ENCODE results near the gene SLC5A10.

Gene SLC5A10

GRCh38 chr17:18917506-18918032 is 34.4 kb upstream of the SLC5A10 start:
- Histone ChIP-seq H3K36me3 (replicated peaks; ENCODE audit: insufficient read depth, low read length) (no peaks in the 10 kb centered on the region), H3K9me3 (replicated peaks; ENCODE audit: insufficient read depth, low read length) (no peaks in the 10 kb centered on the region), H3K9ac (ENCODE audit: low read length) (no peak overlapping the region), H4K20me1 (ENCODE audit: insufficient read depth, low read length) (no peaks in the 10 kb centered on the region), H3K4me3 (ENCODE audit: low read length) (no peak overlapping the region), H3K27me3 (replicated peaks; ENCODE audit: insufficient read depth, low read length) (no peaks in the 10 kb centered on the region), H3K4me2 (ENCODE audit: low read depth, low read length) (no peak overlapping the region), H3K79me2 (ENCODE audit: low read length) (no peaks in the 10 kb centered on the region), H3K9me2 (replicated peaks; ENCODE audit: insufficient read depth, low read length) (no peaks in the 10 kb centered on the region), H2AFZ (ENCODE audit: low read length) (no peak overlapping the region), H3K4me1 (ENCODE audit: low read length) (peaks cover 15% of the 10 kb centered on the region), H3K27ac (ENCODE audit: low read length) (no peak overlapping the region), H3F3A (ENCODE audit: insufficient read depth, low read length) (peaks cover 8% of the 10 kb centered on the region; the same call in 1 of the 2 replicates)
- TF ChIP-seq EZH2 (optimal IDR thresholded peaks at IDR 0.05; ENCODE audit: low read depth, low read length) (no peak), CTCF (IDR thresholded peaks at IDR 0.05; ENCODE audit: low read length) (no peak), EZH2phosphoT487 (IDR thresholded peaks at IDR 0.05; ENCODE audit: low read length) (no peak)
- DNase-seq = no peak

GRCh38 chr17:18919963-18920362 is 32.0 kb upstream of the SLC5A10 start:
- no peak overlapping the region for H2AFZ ChIP-seq (ENCODE audit: low read length)
- no peak overlapping the region for H3K4me3 ChIP-seq (ENCODE audit: low read length)
- DNase-seq = no peak
- no peaks in the 10 kb centered on the region for H3K9me2 ChIP-seq (replicated peaks; ENCODE audit: insufficient read depth, low read length)
- H3K9ac ChIP-seq (ENCODE audit: low read length) = no peak overlapping the region
- no peak overlapping the region for H3K27ac ChIP-seq (ENCODE audit: low read length)
- no peaks in the 10 kb centered on the region for H3K79me2 ChIP-seq (ENCODE audit: low read length)
- TF ChIP-seq EZH2phosphoT487 (IDR thresholded peaks at IDR 0.05; ENCODE audit: low read length) = no peak
- TF ChIP-seq EZH2 (optimal IDR thresholded peaks at IDR 0.05; ENCODE audit: low read depth, low read length) = no peak
- TF ChIP-seq CTCF (IDR thresholded peaks at IDR 0.05; ENCODE audit: low read length) = no peak
- H3K36me3 ChIP-seq (replicated peaks; ENCODE audit: insufficient read depth, low read length) = no peaks in the 10 kb centered on the region
- H3K4me2 ChIP-seq (ENCODE audit: low read depth, low read length) = no peak overlapping the region
- H3K4me1 ChIP-seq (ENCODE audit: low read length) = peaks cover 15% of the 10 kb centered on the region
- no peaks in the 10 kb centered on the region for H3K9me3 ChIP-seq (replicated peaks; ENCODE audit: insufficient read depth, low read length)
- H4K20me1 ChIP-seq (ENCODE audit: insufficient read depth, low read length) = no peaks in the 10 kb centered on the region
- H3K27me3 ChIP-seq (replicated peaks; ENCODE audit: insufficient read depth, low read length) = no peaks in the 10 kb centered on the region
- H3F3A ChIP-seq (ENCODE audit: insufficient read depth, low read length) = peaks cover 8% of the 10 kb centered on the region; the same call in 1 of the 2 replicates

- Histone ChIP-seq H4K20me1 (ENCODE audit: insufficient read depth, low read length) (no peaks in the 10 kb centered on the region), H3K4me2 (ENCODE audit: low read depth, low read length) (peak overlapping the region; percentile 34; the same call in 1 of the 2 replicates), H2AFZ (ENCODE audit: low read length) (no peak overlapping the region), H3F3A (ENCODE audit: insufficient read depth, low read length) (peaks cover 8% of the 10 kb centered on the region; the same call in 1 of the 2 replicates), H3K27me3 (replicated peaks; ENCODE audit: insufficient read depth, low read length) (no peaks in the 10 kb centered on the region), H3K27ac (ENCODE audit: low read length) (peak overlapping the region; percentile 49), H3K4me3 (ENCODE audit: low read length) (no peak overlapping the region), H3K36me3 (replicated peaks; ENCODE audit: insufficient read depth, low read length) (no peaks in the 10 kb centered on the region), H3K9me3 (replicated peaks; ENCODE audit: insufficient read depth, low read length) (no peaks in the 10 kb centered on the region), H3K9me2 (replicated peaks; ENCODE audit: insufficient read depth, low read length) (no peaks in the 10 kb centered on the region), H3K4me1 (ENCODE audit: low read length) (peaks cover 15% of the 10 kb centered on the region), H3K79me2 (ENCODE audit: low read length) (no peaks in the 10 kb centered on the region), H3K9ac (ENCODE audit: low read length) (no peak overlapping the region)
- TF ChIP-seq EZH2phosphoT487 (IDR thresholded peaks at IDR 0.05; ENCODE audit: low read length) (no peak), EZH2 (optimal IDR thresholded peaks at IDR 0.05; ENCODE audit: low read depth, low read length) (no peak), CTCF (IDR thresholded peaks at IDR 0.05; ENCODE audit: low read length) (no peak)
- peak; percentile 60 for DNase-seq
These were observed 31.0 kb upstream of the SLC5A10 start for GRCh38 chr17:18920911-18921441.
